CD8-positive, alpha-beta memory T cell (primary cell): ENCODE data around the gene AMBP. TPM values are rescaled to one million over a fixed set of nuclear protein-coding genes. Genes with fewer than 3 reads are reported as not detected.

Experiments
- CTCF ChIA-PET: fragments of 350-600 bp; sonication (Branson Sonifier 250); formaldehyde crosslinking; loops from one replicate; lab custom pipeline; 2021; ENCODE audit warnings: antibody characterized with exemption; lab: Charles Lee
- POLR2A ChIA-PET: fragments of 350-600 bp; sonication (Branson Sonifier 250); formaldehyde crosslinking; loops from one replicate; lab custom pipeline; 2021; ENCODE audit warnings: antibody characterized with exemption; lab: Charles Lee
- DNase-seq, 5 donors: peaks; one replicate each; pipeline versions ENCODE4 v3.0.0 to v3.0.0-alpha.2; 2020 to 2022; ENCODE audit warnings: mixed read lengths in 1 of 5
- H3K27ac ChIP-seq: one replicate; pipeline ENCODE4 v1.7.0; 2013; ENCODE audit warnings: low read depth, mild to moderate bottlenecking, low read length, moderate library complexity
- H3K27me3 ChIP-seq: 2 replicates; pipeline ENCODE4 v1.7.0; 2013; ENCODE audit warnings: low read length, mild to moderate bottlenecking; ENCODE audit not compliant: insufficient read depth, poor library complexity, severe bottlenecking
- H3K36me3 ChIP-seq: 2 replicates; pipeline ENCODE4 v1.7.0; 2013; ENCODE audit warnings: mild to moderate bottlenecking, low read length, moderate library complexity; ENCODE audit not compliant: insufficient read depth
- H3K4me1 ChIP-seq: 2 replicates; pipeline ENCODE4 v1.7.0; 2013; ENCODE audit warnings: mild to moderate bottlenecking, low read length, moderate library complexity; ENCODE audit not compliant: insufficient read depth
- H3K4me3 ChIP-seq: 2 replicates; pipeline ENCODE4 v1.7.0; 2013; ENCODE audit warnings: mild to moderate bottlenecking, low read length
- H3K9me3 ChIP-seq: 2 replicates; pipeline ENCODE4 v1.7.0; 2013; ENCODE audit warnings: mild to moderate bottlenecking, low read length
- H3K27ac Mint-ChIP-seq, 8 donors: one replicate each; pipeline ENCODE4 v1.8.0; 2020 to 2021; ENCODE audit warnings: mixed read lengths in 8 of 8, mild to moderate bottlenecking in 6 of 8, inconsistent platforms in 3 of 8, moderate library complexity in 3 of 8
- H3K27me3 Mint-ChIP-seq, 2 donors: one replicate each; pipeline ENCODE4 v1.8.0; 2020 to 2021; ENCODE audit warnings: mixed read lengths in 2 of 2, mild to moderate bottlenecking in 1 of 2, moderate library complexity in 1 of 2
- H3K36me3 Mint-ChIP-seq, 3 donors: one replicate each; pipeline ENCODE4 v1.8.0; 2020 to 2021; ENCODE audit warnings: mixed read lengths in 3 of 3, inconsistent platforms in 1 of 3, mild to moderate bottlenecking in 1 of 3
- H3K4me1 Mint-ChIP-seq, 3 donors: one replicate each; pipeline ENCODE4 v1.8.0; 2020 to 2021; ENCODE audit warnings: mixed read lengths in 3 of 3, inconsistent platforms in 1 of 3, mild to moderate bottlenecking in 1 of 3
- H3K4me3 Mint-ChIP-seq, 7 donors: one replicate each; pipeline ENCODE4 v1.8.0; 2020 to 2021; ENCODE audit warnings: mixed read lengths in 7 of 7, mild to moderate bottlenecking in 6 of 7, moderate library complexity in 4 of 7, inconsistent platforms in 2 of 7
- H3K9me3 Mint-ChIP-seq, 5 donors: one replicate each; pipeline ENCODE4 v1.8.0; 2020 to 2022; ENCODE audit warnings: mixed read lengths in 5 of 5, mild to moderate bottlenecking in 3 of 5, moderate library complexity in 2 of 5, inconsistent platforms in 1 of 5
- polyA plus RNA-seq: library from polyadenylated mRNA; unstranded; fragments of 300-500 nt; fragmentation: Illumina TruSeq; gene quantifications from one replicate; pipeline ENCODE4 v1.2.3, GENCODE V29; 2021
- total RNA-seq, 2 experiments: library from RNA; stranded (reverse); gene quantifications; one replicate each; pipeline ENCODE4 v1.2.3, GENCODE V29; 2021

Gene AMBP
- total and polyA plus RNA-seq, 3 experiments from 2014 or later, result not detected

DNA sequence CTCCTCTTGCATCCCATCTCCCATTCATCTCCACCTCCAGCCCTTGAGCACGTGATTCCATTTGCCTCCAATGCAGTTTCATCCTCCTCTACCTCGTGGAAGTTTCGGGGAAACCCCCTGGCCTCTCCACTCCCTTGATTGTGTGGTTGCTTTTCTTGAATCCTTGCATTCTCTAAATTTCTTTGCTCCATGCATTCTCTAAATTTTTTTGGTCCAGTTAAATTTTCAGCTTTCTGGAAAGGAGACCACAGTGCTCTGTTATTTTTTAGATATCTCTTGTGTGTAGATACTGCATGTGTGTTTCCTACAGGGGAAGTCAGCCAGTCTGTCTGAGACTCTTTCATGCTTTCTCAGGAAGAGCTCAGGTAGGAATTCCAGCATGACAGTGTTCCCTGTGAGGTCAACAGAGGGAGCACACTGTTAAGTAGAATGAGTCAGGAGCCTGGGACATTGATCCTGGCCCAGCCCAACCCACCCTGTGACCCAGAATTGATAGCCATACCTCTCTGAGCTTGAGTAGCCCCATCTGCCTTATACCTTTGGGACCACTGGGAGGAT, 52.8 kb downstream of the AMBP start:
- Histone ChIP-seq H3K27me3 (no peaks in the 10 kb centered on the region), H3K4me1 (no peaks in the 10 kb centered on the region), H3K36me3 (no peaks in the 10 kb centered on the region), H3K27ac (no peak overlapping the region), H3K4me3 (no peak overlapping the region), H3K9me3 (no peaks in the 10 kb centered on the region)
- ChIA-PET POLR2A (no interaction called here), CTCF (no interaction called here)
- Mint-ChIP-seq H3K36me3 (peaks cover 0 to 8% (median 3%) of the 10 kb centered on the region in 3 donors), H3K27me3 (peaks cover 3 to 4% of the 10 kb centered on the region in 2 donors), H3K9me3 (peaks cover 23 to 33% (median 30%) of the 10 kb centered on the region in 5 donors), H3K27ac (peak overlapping the region in 1 of 8 donors; percentile 18), H3K4me1 (no peaks in the 10 kb centered on the region), H3K4me3 (no peak overlapping the region)
- DNase-seq, result no peak

DNA sequence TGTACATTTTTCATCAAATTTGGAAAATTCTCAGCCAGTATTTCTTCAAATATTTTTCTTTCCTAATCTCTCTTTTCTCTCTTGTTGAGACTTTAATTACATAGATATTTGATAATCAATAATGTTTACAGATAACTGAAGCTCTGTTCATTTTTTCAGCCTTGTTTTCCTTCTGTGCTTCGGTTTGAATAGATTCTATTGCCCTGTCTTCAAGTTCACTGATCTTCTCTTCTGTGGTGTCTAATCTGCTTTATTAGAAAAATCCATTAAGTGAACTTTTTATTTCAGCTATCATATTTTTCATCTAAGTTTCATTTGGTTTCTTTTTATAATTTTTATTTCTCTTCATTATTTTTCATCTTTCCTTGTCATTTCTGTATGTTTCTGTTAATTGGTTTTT, 54.1 kb downstream of the AMBP start:
- Mint-ChIP-seq H3K4me3 (no peak overlapping the region), H3K36me3 (peaks cover 0 to 8% (median 3%) of the 10 kb centered on the region in 3 donors), H3K27ac (no peak overlapping the region), H3K9me3 (peaks cover 21 to 33% (median 30%) of the 10 kb centered on the region in 5 donors), H3K4me1 (no peaks in the 10 kb centered on the region), H3K27me3 (peaks cover 3 to 4% of the 10 kb centered on the region in 2 donors)
- Histone ChIP-seq H3K9me3 (no peaks in the 10 kb centered on the region), H3K4me1 (no peaks in the 10 kb centered on the region), H3K27ac (no peak overlapping the region), H3K4me3 (no peak overlapping the region), H3K36me3 (no peaks in the 10 kb centered on the region), H3K27me3 (no peaks in the 10 kb centered on the region)
- ChIA-PET CTCF (no interaction called here), POLR2A (no interaction called here)
- no peak for DNase-seq

DNA sequence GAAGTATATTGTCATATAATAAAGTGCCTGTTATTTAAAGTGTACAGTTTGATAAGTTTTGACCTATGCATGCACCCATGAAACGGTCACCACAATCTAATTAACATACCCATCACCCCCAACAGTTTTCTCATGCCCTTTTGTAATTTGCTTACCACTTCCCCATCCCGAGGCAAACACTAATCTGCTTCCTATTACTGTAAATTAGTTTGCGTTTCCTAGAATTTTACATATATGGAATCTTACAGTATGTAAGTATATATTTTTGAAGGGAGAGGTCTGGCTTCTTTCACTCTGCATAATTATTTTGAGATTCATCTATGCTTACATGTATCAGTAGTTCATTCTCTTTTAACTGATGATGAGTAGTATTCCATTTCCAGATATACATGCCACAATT, 56.5 kb downstream of the AMBP start:
- Mint-ChIP-seq H3K4me1 (no peaks in the 10 kb centered on the region), H3K9me3 (peaks cover 21 to 33% (median 30%) of the 10 kb centered on the region in 5 donors), H3K27me3 (peaks cover 3 to 4% of the 10 kb centered on the region in 2 donors), H3K36me3 (peaks cover 0 to 8% (median 3%) of the 10 kb centered on the region in 3 donors), H3K27ac (no peak overlapping the region), H3K4me3 (no peak overlapping the region)
- H3K27ac ChIP-seq, result no peak overlapping the region
- ChIA-PET CTCF (no interaction called here), POLR2A (no interaction called here)
- no peak overlapping the region for H3K4me3 ChIP-seq
- H3K4me1 ChIP-seq, result no peaks in the 10 kb centered on the region
- DNase-seq, result no peak
- no peaks in the 10 kb centered on the region for H3K9me3 ChIP-seq
- no peaks in the 10 kb centered on the region for H3K27me3 ChIP-seq
- H3K36me3 ChIP-seq, result no peaks in the 10 kb centered on the region

- Mint-ChIP-seq H3K4me3 (no peak overlapping the region), H3K27ac (no peak overlapping the region), H3K4me1 (no peaks in the 10 kb centered on the region), H3K36me3 (peaks cover 3 to 6% (median 5%) of the 10 kb centered on the region in 3 donors), H3K27me3 (peaks cover 0 to 2% of the 10 kb centered on the region in 2 donors), H3K9me3 (peaks cover 5 to 20% (median 10%) of the 10 kb centered on the region in 5 donors)
- Histone ChIP-seq H3K27me3 (no peaks in the 10 kb centered on the region), H3K9me3 (no peaks in the 10 kb centered on the region), H3K27ac (no peak overlapping the region), H3K36me3 (no peaks in the 10 kb centered on the region), H3K4me3 (no peak overlapping the region), H3K4me1 (no peaks in the 10 kb centered on the region)
- ChIA-PET POLR2A (no interaction called here), CTCF (no interaction called here)
- no peak for DNase-seq
Observed at GRCh38 chr9:114017741-114018715, 60.1 kb downstream of the AMBP start.

GRCh38 chr9:114016629-114017423, 61.3 kb downstream of the AMBP start:
- Histone ChIP-seq H3K27ac (no peak overlapping the region), H3K4me1 (no peaks in the 10 kb centered on the region), H3K27me3 (no peaks in the 10 kb centered on the region), H3K36me3 (no peaks in the 10 kb centered on the region), H3K9me3 (no peaks in the 10 kb centered on the region), H3K4me3 (no peak overlapping the region)
- Mint-ChIP-seq H3K9me3 (peaks cover 0 to 12% (median under 1%) of the 10 kb centered on the region in 5 donors), H3K4me3 (no peak overlapping the region), H3K4me1 (no peaks in the 10 kb centered on the region), H3K27me3 (peaks cover 0 to 2% of the 10 kb centered on the region in 2 donors), H3K36me3 (peaks cover 1 to 5% (median 3%) of the 10 kb centered on the region in 3 donors), H3K27ac (no peak overlapping the region)
- ChIA-PET POLR2A (no interaction called here), CTCF (no interaction called here)
- DNase-seq, result no peak

DNA sequence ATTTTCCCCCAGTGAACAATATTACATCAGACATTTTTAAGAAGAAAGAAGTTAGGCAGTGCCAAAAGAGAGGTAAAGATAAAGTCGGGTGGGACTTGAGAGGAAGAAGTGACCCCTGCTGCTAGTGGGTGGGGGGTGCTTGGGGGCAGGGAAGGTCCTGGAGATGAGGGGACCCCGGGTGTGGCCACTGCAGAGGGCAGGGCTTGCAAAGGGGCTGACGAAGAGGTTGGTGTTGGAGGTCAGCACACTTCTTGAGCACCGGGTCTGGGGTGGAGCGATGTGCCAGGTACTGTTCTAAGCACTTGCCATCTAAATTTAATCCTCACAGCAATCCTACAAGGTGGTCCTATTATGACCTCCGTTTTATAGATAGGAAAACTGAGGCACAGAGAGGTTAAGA, 62.0 kb downstream of the AMBP start:
- ChIA-PET POLR2A (no interaction called here), CTCF (no interaction called here)
- H3K27me3 ChIP-seq, result no peaks in the 10 kb centered on the region
- Mint-ChIP-seq H3K4me1 (no peaks in the 10 kb centered on the region), H3K4me3 (no peak overlapping the region), H3K27ac (peak overlapping the region in 1 of 8 donors; percentile 43), H3K9me3 (peaks cover 0 to 11% (median 0%) of the 10 kb centered on the region in 5 donors), H3K27me3 (peaks cover 0 to 4% of the 10 kb centered on the region in 2 donors), H3K36me3 (peaks cover 1 to 5% (median 3%) of the 10 kb centered on the region in 3 donors)
- no peak overlapping the region for H3K27ac ChIP-seq
- no peaks in the 10 kb centered on the region for H3K4me1 ChIP-seq
- no peaks in the 10 kb centered on the region for H3K36me3 ChIP-seq
- H3K4me3 ChIP-seq, result no peak overlapping the region
- no peak for DNase-seq
- no peaks in the 10 kb centered on the region for H3K9me3 ChIP-seq

DNA sequence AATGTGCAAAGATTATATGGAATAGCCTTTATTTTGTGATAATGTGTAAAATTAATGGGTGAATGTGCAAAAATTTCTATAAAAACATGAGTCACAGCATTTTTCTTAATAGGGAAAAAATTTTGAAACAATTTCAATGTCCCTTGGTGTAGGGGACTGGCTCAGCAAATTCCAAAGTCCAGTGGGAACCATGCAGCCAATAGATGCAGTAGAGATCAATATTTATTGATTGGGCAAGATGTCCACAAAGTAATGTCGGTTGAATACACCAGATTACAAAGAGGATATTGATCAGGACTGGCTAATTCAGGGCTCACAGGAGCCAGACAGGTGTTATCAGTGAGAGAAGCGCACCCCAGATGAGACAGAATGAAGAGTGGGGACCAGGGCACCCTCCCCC, 62.5 kb downstream of the AMBP start:
- no peak overlapping the region for H3K4me3 Mint-ChIP-seq
- CTCF ChIA-PET, result no interaction called here
- no peaks in the 10 kb centered on the region for H3K36me3 ChIP-seq
- DNase-seq, result no peak
- H3K27ac Mint-ChIP-seq, result no peak overlapping the region
- H3K36me3 Mint-ChIP-seq, result peaks cover 1 to 5% (median 3%) of the 10 kb centered on the region in 3 donors
- peaks cover 0 to 4% of the 10 kb centered on the region in 2 donors for H3K27me3 Mint-ChIP-seq
- no peak overlapping the region for H3K4me3 ChIP-seq
- no peaks in the 10 kb centered on the region for H3K4me1 Mint-ChIP-seq
- POLR2A ChIA-PET, result no interaction called here
- H3K9me3 Mint-ChIP-seq, result peaks cover 0 to 11% (median 2%) of the 10 kb centered on the region in 5 donors
- no peaks in the 10 kb centered on the region for H3K4me1 ChIP-seq
- H3K9me3 ChIP-seq, result no peaks in the 10 kb centered on the region
- H3K27me3 ChIP-seq, result no peaks in the 10 kb centered on the region
- H3K27ac ChIP-seq, result no peak overlapping the region
